ENCODE measurements around the gene FGF5.
"Not testable (repeated sequence)": the region's sequence is repeated elsewhere in the genome, so short reads cannot be mapped to it uniquely, and the experiment has no call there.

The FGF5 gene

GRCh38 chr4:80266253-80266901 lies at the start of gene FGF5:
TSS of gene FGF5 (plus strand) at chr4:80266664. CDS start at chr4:80266825, 161 bp downstream.
- FAIRE-seq: no peak

GRCh38 chr4:80219301-80220025 lies 47.0 kb upstream of the FGF5 start:
- FAIRE-seq: no peak

GRCh38 chr4:80220711-80221110 lies 45.8 kb upstream of the FGF5 start:
- no peak for FAIRE-seq

GRCh38 chr4:80221161-80221560 lies 45.3 kb upstream of the FGF5 start:
- FAIRE-seq: peak; percentile 37

- no peak for FAIRE-seq
Measured at GRCh38 chr4:80225595-80225994, 40.9 kb upstream of the FGF5 start.

GRCh38 chr4:80226094-80226493 lies 40.4 kb upstream of the FGF5 start:
- FAIRE-seq: no peak

- no peak for FAIRE-seq
Measured at GRCh38 chr4:80228460-80228859, 38.0 kb upstream of the FGF5 start.

GRCh38 chr4:80229128-80229527 lies 37.3 kb upstream of the FGF5 start:
- no peak for FAIRE-seq

- no peak for FAIRE-seq
Measured at GRCh38 chr4:80229590-80229989, 36.9 kb upstream of the FGF5 start.

GRCh38 chr4:80231180-80231579 lies 35.3 kb upstream of the FGF5 start:
- no peak for FAIRE-seq

GRCh38 chr4:80232707-80233370 lies 33.6 kb upstream of the FGF5 start:
- no peak for FAIRE-seq

GRCh38 chr4:80233390-80233789 lies 33.1 kb upstream of the FGF5 start:
- FAIRE-seq: no peak

GRCh38 chr4:80235451-80235850 lies 31.0 kb upstream of the FGF5 start:
- no peak for FAIRE-seq

- no peak for FAIRE-seq
Measured at GRCh38 chr4:80237992-80238391, 28.5 kb upstream of the FGF5 start.

- FAIRE-seq: no peak
Measured at GRCh38 chr4:80239480-80240150, 26.8 kb upstream of the FGF5 start.

- FAIRE-seq: no peak
Measured at GRCh38 chr4:80240976-80241375, 25.5 kb upstream of the FGF5 start.

- FAIRE-seq: no peak
Measured at GRCh38 chr4:80243274-80244018, 23.0 kb upstream of the FGF5 start.

- FAIRE-seq: not testable (repeated sequence)
Measured at GRCh38 chr4:80247484-80247883, 19.0 kb upstream of the FGF5 start.

- no peak for FAIRE-seq
Measured at GRCh38 chr4:80249144-80249543, 17.3 kb upstream of the FGF5 start.

GRCh38 chr4:80252427-80252826 lies 14.0 kb upstream of the FGF5 start:
- no peak for FAIRE-seq

GRCh38 chr4:80252953-80253352 lies 13.5 kb upstream of the FGF5 start:
- FAIRE-seq: no peak

GRCh38 chr4:80253510-80253909 lies 13.0 kb upstream of the FGF5 start:
- no peak for FAIRE-seq

- FAIRE-seq: no peak
Measured at GRCh38 chr4:80254114-80254513, 12.3 kb upstream of the FGF5 start.
